Loucy (cell line): ENCODE results near the gene TEX2.

Experiments used
- CTCF ChIP-seq: fragments of 200-600 bp; sonication (generic); conservative IDR thresholded peaks from 2 replicates; pipeline ENCODE4 v1.5.1; 2014; ENCODE audit warnings: mild to moderate bottlenecking, antibody characterized with exemption, low read length
- EZH2phosphoT487 ChIP-seq: fragments of 200-600 bp; IDR thresholded peaks from 2 replicates; pipeline ENCODE4 v1.6.1; 2018; ENCODE audit warnings: antibody characterized with exemption, mild to moderate bottlenecking, moderate library complexity, borderline replicate concordance

GRCh38 chr17:64309710-64310109, 46.6 kb upstream of the TEX2 start:
- TF ChIP-seq CTCF (no peak), EZH2phosphoT487 (no peak)
